ENCODE results near the gene TNFRSF14.
A peak's percentile ranks its signal among the peaks of the same experiment; 100 is the strongest.

The TNFRSF14 gene

DNA sequence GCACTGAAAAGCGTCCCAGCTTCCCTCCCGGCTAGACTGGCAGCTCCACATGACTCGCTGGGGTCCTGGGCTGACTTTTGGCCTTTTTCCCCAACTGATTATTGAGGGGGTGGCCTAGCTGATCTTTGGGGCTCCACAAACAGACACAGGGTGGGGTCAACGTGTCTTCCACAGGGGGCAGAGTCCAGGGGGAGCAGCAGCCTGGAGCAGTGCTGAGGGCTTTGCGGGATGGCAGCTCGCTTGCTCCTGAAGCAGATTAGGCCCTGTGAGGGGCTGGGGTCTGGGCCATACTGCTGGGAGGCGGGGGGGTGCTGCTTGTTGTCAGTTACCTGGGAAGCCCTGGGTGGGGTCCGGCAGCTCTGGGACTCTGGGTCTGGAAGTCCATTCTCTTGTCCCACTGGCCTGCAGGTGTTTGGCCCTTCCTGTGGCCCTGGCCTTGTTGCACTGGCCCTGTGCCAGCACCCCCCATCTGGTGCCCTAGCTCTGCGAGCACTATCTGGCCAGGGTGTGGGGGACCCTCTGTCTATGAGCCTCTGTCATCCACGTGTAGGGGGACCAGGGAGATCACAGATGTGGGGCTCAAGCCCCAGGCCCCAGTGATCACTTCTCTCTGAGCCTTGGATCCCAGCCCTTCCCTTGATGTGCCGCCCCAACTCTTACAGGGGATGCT, 13.8 kb upstream of the TNFRSF14 start:
- DNase-seq (ENCODE audit: low read depth in 1 of 2, low spot score in 1 of 2): no peak
- no peak overlapping the region for H3K27ac ChIP-seq (replicated peaks)
- peaks cover 2% of the 10 kb centered on the region for H3K27me3 ChIP-seq (ENCODE audit: insufficient read depth, poor library complexity, severe bottlenecking)

DNA sequence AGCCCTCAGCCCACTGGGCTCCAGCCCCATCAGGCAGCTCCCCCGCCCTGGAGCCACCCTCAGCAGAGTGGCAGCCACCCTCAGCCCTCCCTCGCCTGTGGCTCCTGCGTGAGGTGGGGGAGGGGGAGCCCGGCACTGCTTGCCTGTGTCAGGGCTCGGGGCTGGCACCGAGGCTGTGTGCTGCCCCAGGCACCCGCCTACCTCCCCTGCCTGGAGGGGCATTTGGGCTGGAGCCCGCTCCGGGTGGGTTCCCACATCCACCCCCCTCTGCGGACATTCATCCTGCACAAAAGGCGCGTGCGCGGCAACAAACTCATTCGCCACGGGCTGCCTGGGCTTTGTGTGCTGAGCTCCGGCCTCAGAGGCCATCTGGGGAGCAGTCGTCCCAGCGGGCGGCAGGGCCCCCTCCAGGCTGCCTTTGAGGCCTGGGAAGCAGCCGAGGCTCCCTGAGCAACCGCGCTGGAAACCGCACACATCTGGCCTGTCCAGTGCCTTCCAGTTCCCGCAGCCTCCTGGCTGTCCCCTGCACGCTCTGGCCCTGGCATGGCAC, 12.6 kb upstream of the TNFRSF14 start:
- Histone ChIP-seq H3K27me3 (ENCODE audit: insufficient read depth, poor library complexity, severe bottlenecking) (peaks cover 2% of the 10 kb centered on the region), H3K27ac (replicated peaks) (peak overlapping the region; percentile 30), H3K4me3 (replicated peaks; ENCODE audit: insufficient read depth, low read length) (no peak overlapping the region)
- TF ChIP-seq, protein P1, sequence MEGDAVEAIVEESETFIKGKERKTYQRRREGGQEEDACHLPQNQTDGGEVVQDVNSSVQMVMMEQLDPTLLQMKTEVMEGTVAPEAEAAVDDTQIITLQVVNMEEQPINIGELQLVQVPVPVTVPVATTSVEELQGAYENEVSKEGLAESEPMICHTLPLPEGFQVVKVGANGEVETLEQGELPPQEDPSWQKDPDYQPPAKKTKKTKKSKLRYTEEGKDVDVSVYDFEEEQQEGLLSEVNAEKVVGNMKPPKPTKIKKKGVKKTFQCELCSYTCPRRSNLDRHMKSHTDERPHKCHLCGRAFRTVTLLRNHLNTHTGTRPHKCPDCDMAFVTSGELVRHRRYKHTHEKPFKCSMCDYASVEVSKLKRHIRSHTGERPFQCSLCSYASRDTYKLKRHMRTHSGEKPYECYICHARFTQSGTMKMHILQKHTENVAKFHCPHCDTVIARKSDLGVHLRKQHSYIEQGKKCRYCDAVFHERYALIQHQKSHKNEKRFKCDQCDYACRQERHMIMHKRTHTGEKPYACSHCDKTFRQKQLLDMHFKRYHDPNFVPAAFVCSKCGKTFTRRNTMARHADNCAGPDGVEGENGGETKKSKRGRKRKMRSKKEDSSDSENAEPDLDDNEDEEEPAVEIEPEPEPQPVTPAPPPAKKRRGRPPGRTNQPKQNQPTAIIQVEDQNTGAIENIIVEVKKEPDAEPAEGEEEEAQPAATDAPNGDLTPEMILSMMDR (IDR thresholded peaks at IDR 0.05; ENCODE audit: insufficient read depth, low read length): no peak
- TF ChIP-seq POLR2AphosphoS5 (IDR thresholded peaks at IDR 0.05; ENCODE audit: low read depth): no peak
- TF ChIP-seq, protein P2, sequence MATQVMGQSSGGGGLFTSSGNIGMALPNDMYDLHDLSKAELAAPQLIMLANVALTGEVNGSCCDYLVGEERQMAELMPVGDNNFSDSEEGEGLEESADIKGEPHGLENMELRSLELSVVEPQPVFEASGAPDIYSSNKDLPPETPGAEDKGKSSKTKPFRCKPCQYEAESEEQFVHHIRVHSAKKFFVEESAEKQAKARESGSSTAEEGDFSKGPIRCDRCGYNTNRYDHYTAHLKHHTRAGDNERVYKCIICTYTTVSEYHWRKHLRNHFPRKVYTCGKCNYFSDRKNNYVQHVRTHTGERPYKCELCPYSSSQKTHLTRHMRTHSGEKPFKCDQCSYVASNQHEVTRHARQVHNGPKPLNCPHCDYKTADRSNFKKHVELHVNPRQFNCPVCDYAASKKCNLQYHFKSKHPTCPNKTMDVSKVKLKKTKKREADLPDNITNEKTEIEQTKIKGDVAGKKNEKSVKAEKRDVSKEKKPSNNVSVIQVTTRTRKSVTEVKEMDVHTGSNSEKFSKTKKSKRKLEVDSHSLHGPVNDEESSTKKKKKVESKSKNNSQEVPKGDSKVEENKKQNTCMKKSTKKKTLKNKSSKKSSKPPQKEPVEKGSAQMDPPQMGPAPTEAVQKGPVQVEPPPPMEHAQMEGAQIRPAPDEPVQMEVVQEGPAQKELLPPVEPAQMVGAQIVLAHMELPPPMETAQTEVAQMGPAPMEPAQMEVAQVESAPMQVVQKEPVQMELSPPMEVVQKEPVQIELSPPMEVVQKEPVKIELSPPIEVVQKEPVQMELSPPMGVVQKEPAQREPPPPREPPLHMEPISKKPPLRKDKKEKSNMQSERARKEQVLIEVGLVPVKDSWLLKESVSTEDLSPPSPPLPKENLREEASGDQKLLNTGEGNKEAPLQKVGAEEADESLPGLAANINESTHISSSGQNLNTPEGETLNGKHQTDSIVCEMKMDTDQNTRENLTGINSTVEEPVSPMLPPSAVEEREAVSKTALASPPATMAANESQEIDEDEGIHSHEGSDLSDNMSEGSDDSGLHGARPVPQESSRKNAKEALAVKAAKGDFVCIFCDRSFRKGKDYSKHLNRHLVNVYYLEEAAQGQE (IDR thresholded peaks at IDR 0.05; ENCODE audit: insufficient replicate concordance, low read depth): no peak
- no peak for TF ChIP-seq SPI1 (IDR thresholded peaks at IDR 0.05; ENCODE audit: borderline replicate concordance, low read depth)
- TF ChIP-seq GABPA (IDR thresholded peaks at IDR 0.05; ENCODE audit: low read depth): no peak
- DNase-seq (ENCODE audit: low read depth in 1 of 2, low spot score in 1 of 2): peak in 1 of 2 experiments; percentile 43

More for the DNA sequence above, 13.8 kb upstream of the TNFRSF14 start:
- TF ChIP-seq, protein P2 (IDR thresholded peaks at IDR 0.05; ENCODE audit: insufficient replicate concordance, low read depth): no peak
- TF ChIP-seq SPI1 (IDR thresholded peaks at IDR 0.05; ENCODE audit: borderline replicate concordance, low read depth) (no peak), POLR2AphosphoS5 (IDR thresholded peaks at IDR 0.05; ENCODE audit: low read depth) (no peak), GABPA (IDR thresholded peaks at IDR 0.05; ENCODE audit: low read depth) (no peak)
- TF ChIP-seq, protein P1 (IDR thresholded peaks at IDR 0.05; ENCODE audit: insufficient read depth, low read length): no peak
- H3K4me3 ChIP-seq (replicated peaks; ENCODE audit: insufficient read depth, low read length): no peak overlapping the region

DNA sequence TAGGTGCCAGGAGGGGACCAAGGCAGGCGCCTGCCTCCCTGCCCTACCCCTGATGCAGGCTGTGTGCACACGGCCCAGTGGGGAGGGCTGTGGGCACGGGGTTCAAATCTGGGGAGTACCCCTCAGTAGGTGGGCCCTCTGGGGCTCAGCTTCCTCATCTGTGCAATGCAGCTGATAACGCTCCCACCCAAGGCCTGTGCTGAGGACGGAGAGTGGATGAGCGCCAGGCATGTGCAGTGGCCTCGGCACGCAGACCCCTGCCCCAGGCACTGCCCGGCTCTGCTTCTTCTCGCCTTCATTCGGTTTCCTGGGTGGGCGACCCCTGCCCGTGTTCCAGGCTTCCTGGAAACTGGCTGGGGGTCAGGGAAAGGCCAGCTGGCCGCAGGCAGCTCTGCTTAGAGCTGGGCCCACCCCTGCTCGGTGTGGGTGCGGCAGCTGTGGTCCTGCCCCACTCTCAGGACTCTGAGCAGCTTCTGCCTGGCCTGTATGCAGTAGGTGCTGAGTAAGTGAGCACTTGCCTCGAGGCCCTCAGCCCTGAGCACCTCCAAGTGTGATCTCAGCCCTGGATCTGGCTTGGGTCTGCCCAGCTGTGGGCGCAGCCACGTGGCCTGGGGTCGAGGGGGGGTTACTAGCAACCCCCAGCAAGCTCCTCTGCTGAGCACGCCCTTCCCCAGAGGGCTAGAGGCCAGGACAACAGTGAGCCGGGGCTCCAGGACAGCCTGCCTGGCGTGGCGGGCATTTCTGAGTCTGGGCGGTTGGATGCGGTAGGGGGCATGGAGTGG, 11.9 kb upstream of the TNFRSF14 start:
- H3K27ac ChIP-seq (replicated peaks): peak overlapping the region; percentile 30
- DNase-seq (ENCODE audit: low read depth in 1 of 2, low spot score in 1 of 2): no peak
- TF ChIP-seq SPI1 (IDR thresholded peaks at IDR 0.05; ENCODE audit: borderline replicate concordance, low read depth) (no peak), POLR2AphosphoS5 (IDR thresholded peaks at IDR 0.05; ENCODE audit: low read depth) (no peak), GABPA (IDR thresholded peaks at IDR 0.05; ENCODE audit: low read depth) (no peak)
- TF ChIP-seq, protein P1 (IDR thresholded peaks at IDR 0.05; ENCODE audit: insufficient read depth, low read length): no peak
- TF ChIP-seq, protein P2 (IDR thresholded peaks at IDR 0.05; ENCODE audit: insufficient replicate concordance, low read depth): no peak

More for the DNA sequence above, 11.9 kb upstream of the TNFRSF14 start:
- H3K4me3 ChIP-seq (replicated peaks; ENCODE audit: insufficient read depth, low read length): no peak overlapping the region
- peaks cover 2% of the 10 kb centered on the region for H3K27me3 ChIP-seq (ENCODE audit: insufficient read depth, poor library complexity, severe bottlenecking)

All from HL-60 (cell line).